AG09319 (cell line): ENCODE data around the gene FAP.

Experiments
- DNase-seq: peaks from one replicate; pipeline ENCODE4 v3.0.0-alpha.2; 2010; ENCODE audit warnings: low read depth; ENCODE audit errors: extremely low read depth
- TF ChIP-seq, protein P1 (sequence below): IDR thresholded peaks from 2 replicates; pipeline ENCODE4 v1.5.1; 2011; ENCODE audit warnings: low read depth, mild to moderate bottlenecking, inconsistent platforms, low read length, moderate library complexity

Gene FAP

GRCh38 chr2:162266460-162266760 is 23.2 kb upstream of the FAP start:
- TF ChIP-seq, protein P1, sequence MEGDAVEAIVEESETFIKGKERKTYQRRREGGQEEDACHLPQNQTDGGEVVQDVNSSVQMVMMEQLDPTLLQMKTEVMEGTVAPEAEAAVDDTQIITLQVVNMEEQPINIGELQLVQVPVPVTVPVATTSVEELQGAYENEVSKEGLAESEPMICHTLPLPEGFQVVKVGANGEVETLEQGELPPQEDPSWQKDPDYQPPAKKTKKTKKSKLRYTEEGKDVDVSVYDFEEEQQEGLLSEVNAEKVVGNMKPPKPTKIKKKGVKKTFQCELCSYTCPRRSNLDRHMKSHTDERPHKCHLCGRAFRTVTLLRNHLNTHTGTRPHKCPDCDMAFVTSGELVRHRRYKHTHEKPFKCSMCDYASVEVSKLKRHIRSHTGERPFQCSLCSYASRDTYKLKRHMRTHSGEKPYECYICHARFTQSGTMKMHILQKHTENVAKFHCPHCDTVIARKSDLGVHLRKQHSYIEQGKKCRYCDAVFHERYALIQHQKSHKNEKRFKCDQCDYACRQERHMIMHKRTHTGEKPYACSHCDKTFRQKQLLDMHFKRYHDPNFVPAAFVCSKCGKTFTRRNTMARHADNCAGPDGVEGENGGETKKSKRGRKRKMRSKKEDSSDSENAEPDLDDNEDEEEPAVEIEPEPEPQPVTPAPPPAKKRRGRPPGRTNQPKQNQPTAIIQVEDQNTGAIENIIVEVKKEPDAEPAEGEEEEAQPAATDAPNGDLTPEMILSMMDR = no peak
- no peak for DNase-seq

- no peak for DNase-seq
- TF ChIP-seq, protein P1 = no peak
Observed at GRCh38 chr2:162265666-162266459, 22.6 kb upstream of the FAP start.

- TF ChIP-seq, protein P1 = no peak
- peak; percentile 20 for DNase-seq
Observed at GRCh38 chr2:162261032-162261945, 18.0 kb upstream of the FAP start.

DNA sequence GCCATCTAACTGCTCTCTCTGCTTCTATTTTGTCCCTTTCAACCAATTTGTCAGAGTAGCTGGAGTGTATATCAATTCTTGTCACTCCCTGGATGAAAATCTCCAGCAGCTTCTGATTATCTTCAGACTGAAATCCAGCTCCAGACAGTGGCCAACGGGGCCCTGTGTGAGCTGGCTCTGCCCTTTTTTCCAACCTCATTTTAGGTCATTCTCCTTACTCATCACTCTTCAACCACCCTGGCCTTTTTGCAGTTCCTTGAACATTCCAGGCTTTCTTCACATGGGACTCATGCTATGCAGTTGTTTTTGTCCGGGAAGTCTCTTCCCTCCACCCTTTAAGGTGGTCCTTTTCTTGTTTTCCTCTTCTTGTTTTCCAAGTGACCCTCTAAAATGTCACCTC is 15.4 kb upstream of the FAP start:
- TF ChIP-seq, protein P1 = no peak
- DNase-seq = no peak

- TF ChIP-seq, protein P1 = no peak
- no peak for DNase-seq
Observed at GRCh38 chr2:162258169-162258568, 14.9 kb upstream of the FAP start.

GRCh38 chr2:162257425-162257824 is 14.2 kb upstream of the FAP start:
- DNase-seq = no peak
- TF ChIP-seq, protein P1 = no peak

DNA sequence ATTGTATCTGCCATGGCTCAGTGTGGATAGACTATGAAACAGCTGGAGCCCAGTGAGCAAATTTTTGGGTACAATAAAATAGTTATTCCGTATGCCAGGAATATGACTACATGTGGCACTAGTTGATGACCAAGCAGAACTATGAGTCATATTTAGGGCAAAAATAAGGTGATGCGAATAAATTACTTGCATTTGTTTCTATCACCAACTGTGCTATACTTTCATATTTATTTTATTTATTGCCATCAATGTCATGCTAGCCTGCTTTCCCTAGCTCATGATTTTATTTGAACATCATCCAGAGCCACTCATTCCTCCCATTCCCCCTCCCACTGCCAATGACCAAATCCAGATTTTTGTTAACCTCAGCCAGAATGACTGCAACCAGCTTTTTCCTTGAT is 13.3 kb upstream of the FAP start:
- DNase-seq = no peak
- TF ChIP-seq, protein P1 = no peak
